ENCODE results near the gene NSDHL. TPM values are rescaled to one million over a fixed set of nuclear protein-coding genes. Genes with fewer than 3 reads are reported as not detected.
"Not testable (repeated sequence)": the region's sequence is repeated elsewhere in the genome, so short reads cannot be mapped to it uniquely, and the experiment has no call there.

The NSDHL gene
- 1 to 10 TPM; 8.1 to 9.4 TPM for total RNA-seq
- 10 to 100 TPM; 10.0 to 10.1 TPM for polyA plus RNA-seq
- long read RNA-seq, donor 1, transcript NSDHL-201 (8 exons, 1,929 nt) = major isoform, 44 of 57 reads
- long read RNA-seq, donor 1, transcript NSDHL-203 (9 exons, 1,630 nt) = minor isoform, 5 of 57 reads
- long read RNA-seq, donor 1, partial matches to known transcripts = 3 of 57 reads
- long read RNA-seq, donor 1, other reads (novel, unspliced or antisense) = 5 of 57 reads
- long read RNA-seq, donor 2, transcript NSDHL-201 (8 exons, 1,929 nt) = major isoform, 8 of 11 reads
- long read RNA-seq, donor 2, partial matches to known transcripts = 2 of 11 reads
- long read RNA-seq, donor 2, other reads (novel, unspliced or antisense) = 0 of 11 reads

- peak within 1 kb of the TSS; percentile 57 for H3K4me3 ChIP-seq (ENCODE audit: low read length in 2 of 2)
- ATAC-seq (ENCODE audit: low FRiP score) (peak; percentile 98), DNase-seq (peak; percentile 97)
- H3K36me3 ChIP-seq (ENCODE audit: control insufficient read depth in 1 of 2, insufficient read depth in 2 of 2, low read length in 1 of 2) = no peaks in the 10 kb centered on the region
- peak within 1 kb of the TSS in 1 of 2 donors; percentile 50 for H3K27ac ChIP-seq (ENCODE audit: low read depth in 1 of 2, low read length in 2 of 2)
- WGBS, 2 donors = 0 to 34% methylated on average over 71 of the region's 71 CpGs
- no peaks in the 10 kb centered on the region for H3K27me3 ChIP-seq (ENCODE audit: control insufficient read depth in 1 of 2, insufficient read depth in 2 of 2, low read length in 1 of 2)
- peaks cover 0 to 4% of the 10 kb centered on the region in 2 donors for H3K4me1 ChIP-seq (ENCODE audit: control insufficient read depth in 1 of 2, insufficient read depth in 2 of 2, low read length in 2 of 2)
- no peaks in the 10 kb centered on the region for H3K9me3 ChIP-seq (ENCODE audit: control insufficient read depth, low read length)
- intact Hi-C loops (cut with DNase I) = no loop called here
Measured at GRCh38 chrX:152830312-152831305, at the start of gene NSDHL, which contains the start of gene CETN2. NSDHL (plus strand) TSS chrX:152831063; CDS start chrX:152846325, 15,262 bp downstream. CETN2 (minus strand) TSS chrX:152830757; CDS start chrX:152830710, 47 bp downstream.

GRCh38 chrX:152787062-152787461 is 43.8 kb upstream of the NSDHL start:
- DNase-seq; H3K36me3 ChIP-seq (ENCODE audit: control insufficient read depth in 1 of 2, insufficient read depth in 2 of 2, low read length in 1 of 2); H3K4me1 ChIP-seq (ENCODE audit: control insufficient read depth in 1 of 2, insufficient read depth in 2 of 2, low read length in 2 of 2); H3K27me3 ChIP-seq (ENCODE audit: control insufficient read depth in 1 of 2, insufficient read depth in 2 of 2, low read length in 1 of 2); H3K9me3 ChIP-seq (ENCODE audit: control insufficient read depth, low read length); intact Hi-C loops (cut with DNase I); H3K4me3 ChIP-seq (ENCODE audit: low read length in 2 of 2); ATAC-seq (ENCODE audit: low FRiP score); H3K27ac ChIP-seq (ENCODE audit: low read depth in 1 of 2, low read length in 2 of 2): not testable (repeated sequence)
- WGBS, 2 donors = no CpG with 5 or more reads among the region's 3 CpGs

- H3K4me1 ChIP-seq (ENCODE audit: control insufficient read depth in 1 of 2, insufficient read depth in 2 of 2, low read length in 2 of 2) = no peaks in the 10 kb centered on the region
- no peak overlapping the region for H3K4me3 ChIP-seq (ENCODE audit: low read length in 2 of 2)
- DNase-seq = no peak
- WGBS, 2 donors = 62 to 81% methylated on average over 1 of the region's 1 CpG
- no peak for ATAC-seq (ENCODE audit: low FRiP score)
- no peak overlapping the region for H3K27ac ChIP-seq (ENCODE audit: low read depth in 1 of 2, low read length in 2 of 2)
- no peaks in the 10 kb centered on the region for H3K9me3 ChIP-seq (ENCODE audit: control insufficient read depth, low read length)
- H3K27me3 ChIP-seq (ENCODE audit: control insufficient read depth in 1 of 2, insufficient read depth in 2 of 2, low read length in 1 of 2) = no peaks in the 10 kb centered on the region
- no peaks in the 10 kb centered on the region for H3K36me3 ChIP-seq (ENCODE audit: control insufficient read depth in 1 of 2, insufficient read depth in 2 of 2, low read length in 1 of 2)
- intact Hi-C loops (cut with DNase I) = no loop called here
Measured at GRCh38 chrX:152798945-152799344, 31.9 kb upstream of the NSDHL start.

GRCh38 chrX:152806035-152806434 is 24.8 kb upstream of the NSDHL start:
- Histone ChIP-seq H3K27ac (ENCODE audit: low read depth in 1 of 2, low read length in 2 of 2) (no peak overlapping the region), H3K4me1 (ENCODE audit: control insufficient read depth in 1 of 2, insufficient read depth in 2 of 2, low read length in 2 of 2) (no peaks in the 10 kb centered on the region), H3K4me3 (ENCODE audit: low read length in 2 of 2) (no peak overlapping the region), H3K27me3 (ENCODE audit: control insufficient read depth in 1 of 2, insufficient read depth in 2 of 2, low read length in 1 of 2) (no peaks in the 10 kb centered on the region), H3K36me3 (ENCODE audit: control insufficient read depth in 1 of 2, insufficient read depth in 2 of 2, low read length in 1 of 2) (no peaks in the 10 kb centered on the region), H3K9me3 (ENCODE audit: control insufficient read depth, low read length) (no peaks in the 10 kb centered on the region)
- DNase-seq (no peak), ATAC-seq (ENCODE audit: low FRiP score) (no peak)
- WGBS, 2 donors = 62 to 72% methylated on average over 4 of the region's 4 CpGs
- intact Hi-C loops (cut with DNase I) = no loop called here

GRCh38 chrX:152810403-152810802 is 20.5 kb upstream of the NSDHL start:
- no peak for DNase-seq
- intact Hi-C loops (cut with DNase I) = no loop called here
- Histone ChIP-seq H3K27ac (ENCODE audit: low read depth in 1 of 2, low read length in 2 of 2) (no peak overlapping the region), H3K36me3 (ENCODE audit: control insufficient read depth in 1 of 2, insufficient read depth in 2 of 2, low read length in 1 of 2) (no peaks in the 10 kb centered on the region), H3K27me3 (ENCODE audit: control insufficient read depth in 1 of 2, insufficient read depth in 2 of 2, low read length in 1 of 2) (no peaks in the 10 kb centered on the region), H3K4me1 (ENCODE audit: control insufficient read depth in 1 of 2, insufficient read depth in 2 of 2, low read length in 2 of 2) (no peaks in the 10 kb centered on the region), H3K9me3 (ENCODE audit: control insufficient read depth, low read length) (no peaks in the 10 kb centered on the region), H3K4me3 (ENCODE audit: low read length in 2 of 2) (no peak overlapping the region)
- WGBS, 2 donors = 40 to 43% methylated on average over 4 of the region's 4 CpGs
- no peak for ATAC-seq (ENCODE audit: low FRiP score)

- H3K4me1 ChIP-seq (ENCODE audit: control insufficient read depth in 1 of 2, insufficient read depth in 2 of 2, low read length in 2 of 2) = no peaks in the 10 kb centered on the region
- WGBS, 2 donors = 42 to 46% methylated on average over 5 of the region's 5 CpGs
- H3K4me3 ChIP-seq (ENCODE audit: low read length in 2 of 2) = no peak overlapping the region
- H3K27ac ChIP-seq (ENCODE audit: low read depth in 1 of 2, low read length in 2 of 2) = no peak overlapping the region
- no peaks in the 10 kb centered on the region for H3K36me3 ChIP-seq (ENCODE audit: control insufficient read depth in 1 of 2, insufficient read depth in 2 of 2, low read length in 1 of 2)
- intact Hi-C loops (cut with DNase I) = no loop called here
- DNase-seq (no peak), ATAC-seq (ENCODE audit: low FRiP score) (no peak)
- H3K9me3 ChIP-seq (ENCODE audit: control insufficient read depth, low read length) = no peaks in the 10 kb centered on the region
- H3K27me3 ChIP-seq (ENCODE audit: control insufficient read depth in 1 of 2, insufficient read depth in 2 of 2, low read length in 1 of 2) = no peaks in the 10 kb centered on the region
Measured at GRCh38 chrX:152813206-152813605, 17.7 kb upstream of the NSDHL start.

- Histone ChIP-seq H3K27me3 (ENCODE audit: control insufficient read depth in 1 of 2, insufficient read depth in 2 of 2, low read length in 1 of 2) (no peaks in the 10 kb centered on the region), H3K36me3 (ENCODE audit: control insufficient read depth in 1 of 2, insufficient read depth in 2 of 2, low read length in 1 of 2) (no peaks in the 10 kb centered on the region), H3K4me1 (ENCODE audit: control insufficient read depth in 1 of 2, insufficient read depth in 2 of 2, low read length in 2 of 2) (no peaks in the 10 kb centered on the region), H3K9me3 (ENCODE audit: control insufficient read depth, low read length) (no peaks in the 10 kb centered on the region), H3K27ac (ENCODE audit: low read depth in 1 of 2, low read length in 2 of 2) (no peak overlapping the region), H3K4me3 (ENCODE audit: low read length in 2 of 2) (no peak overlapping the region)
- DNase-seq (no peak), ATAC-seq (ENCODE audit: low FRiP score) (no peak)
- intact Hi-C loops (cut with DNase I) = no loop called here
- WGBS, 2 donors = 50 to 68% methylated on average over 5 of the region's 5 CpGs
Measured at GRCh38 chrX:152814048-152814447, 16.8 kb upstream of the NSDHL start.

GRCh38 chrX:152817078-152817764 is 13.6 kb upstream of the NSDHL start:
- intact Hi-C loops (cut with DNase I) = no loop called here
- no peaks in the 10 kb centered on the region for H3K9me3 ChIP-seq (ENCODE audit: control insufficient read depth, low read length)
- no peak for DNase-seq
- no peaks in the 10 kb centered on the region for H3K4me1 ChIP-seq (ENCODE audit: control insufficient read depth in 1 of 2, insufficient read depth in 2 of 2, low read length in 2 of 2)
- no peak overlapping the region for H3K27ac ChIP-seq (ENCODE audit: low read depth in 1 of 2, low read length in 2 of 2)
- H3K27me3 ChIP-seq (ENCODE audit: control insufficient read depth in 1 of 2, insufficient read depth in 2 of 2, low read length in 1 of 2) = no peaks in the 10 kb centered on the region
- no peak overlapping the region for H3K4me3 ChIP-seq (ENCODE audit: low read length in 2 of 2)
- ATAC-seq (ENCODE audit: low FRiP score) = no peak
- no peaks in the 10 kb centered on the region for H3K36me3 ChIP-seq (ENCODE audit: control insufficient read depth in 1 of 2, insufficient read depth in 2 of 2, low read length in 1 of 2)
- 29 to 33% methylated on average over 6 of the region's 6 CpGs for WGBS, 2 donors
